ENCODE data around the gene KCNT1. TPM values are rescaled to one million over a fixed set of nuclear protein-coding genes. Genes with fewer than 3 reads are reported as not detected.
"Not testable (repeated sequence)": the region's sequence is repeated elsewhere in the genome, so short reads cannot be mapped to it uniquely, and the experiment has no call there.

KCNT1 gene
- total RNA-seq, 1 donor from 2014 or later: not detected

- FAIRE-seq (no peak), DNase-seq (ENCODE audit: low read depth) (no peak)
- TF ChIP-seq CTCF (IDR thresholded peaks at IDR 0.05; ENCODE audit: insufficient read depth, low read length, severe bottlenecking): no peak
- Histone ChIP-seq H3K27me3 (ENCODE audit: control insufficient read depth, insufficient read depth, low read length) (no peaks in the 10 kb centered on the region), H3K4me3 (ENCODE audit: low read depth, low read length) (no peak overlapping the region), H3K36me3 (ENCODE audit: control insufficient read depth, insufficient read depth, low read length) (no peaks in the 10 kb centered on the region)
These were observed 36.9 kb upstream of the KCNT1 start for GRCh38 chr9:135664801-135665794.

- DNase-seq (ENCODE audit: low read depth): no peak
These were observed 36.2 kb upstream of the KCNT1 start for GRCh38 chr9:135665795-135666189.

GRCh38 chr9:135666534-135667462 lies 35.2 kb upstream of the KCNT1 start:
- no peak for TF ChIP-seq CTCF (IDR thresholded peaks at IDR 0.05; ENCODE audit: insufficient read depth, low read length, severe bottlenecking)
- DNase-seq (ENCODE audit: low read depth) (no peak), FAIRE-seq (no peak)
- H3K36me3 ChIP-seq (ENCODE audit: control insufficient read depth, insufficient read depth, low read length): no peaks in the 10 kb centered on the region
- H3K27me3 ChIP-seq (ENCODE audit: control insufficient read depth, insufficient read depth, low read length): no peaks in the 10 kb centered on the region
- no peak overlapping the region for H3K4me3 ChIP-seq (ENCODE audit: low read depth, low read length)

More at GRCh38 chr9:135665795-135666189, 36.2 kb upstream of the KCNT1 start:
- no peak for TF ChIP-seq CTCF (IDR thresholded peaks at IDR 0.05; ENCODE audit: insufficient read depth, low read length, severe bottlenecking)
- Histone ChIP-seq H3K4me3 (ENCODE audit: low read depth, low read length) (no peak overlapping the region), H3K36me3 (ENCODE audit: control insufficient read depth, insufficient read depth, low read length) (no peaks in the 10 kb centered on the region), H3K27me3 (ENCODE audit: control insufficient read depth, insufficient read depth, low read length) (no peaks in the 10 kb centered on the region)
- no peak for FAIRE-seq

GRCh38 chr9:135667463-135668001 lies 34.5 kb upstream of the KCNT1 start:
- FAIRE-seq (no peak), DNase-seq (ENCODE audit: low read depth) (no peak)
- Histone ChIP-seq H3K4me3 (ENCODE audit: low read depth, low read length) (no peak overlapping the region), H3K27me3 (ENCODE audit: control insufficient read depth, insufficient read depth, low read length) (no peaks in the 10 kb centered on the region), H3K36me3 (ENCODE audit: control insufficient read depth, insufficient read depth, low read length) (no peaks in the 10 kb centered on the region)
- no peak for TF ChIP-seq CTCF (IDR thresholded peaks at IDR 0.05; ENCODE audit: insufficient read depth, low read length, severe bottlenecking)

GRCh38 chr9:135669018-135669417 lies 33.0 kb upstream of the KCNT1 start:
- not testable (repeated sequence) for FAIRE-seq; H3K36me3 ChIP-seq (ENCODE audit: control insufficient read depth, insufficient read depth, low read length); H3K4me3 ChIP-seq (ENCODE audit: low read depth, low read length); DNase-seq (ENCODE audit: low read depth); H3K27me3 ChIP-seq (ENCODE audit: control insufficient read depth, insufficient read depth, low read length)

Measured in bronchial epithelial cell (primary cell).